Activated CD8-positive, alpha-beta memory T cell treated with anti-CD3 and anti-CD28 coated beads, Interleukin-2, amount 10 ng/mL, durations not matched to agents 7 days and 5 days (primary cell): Measurements from ENCODE around the gene RGS9. TPM values are rescaled to one million over a fixed set of nuclear protein-coding genes. Genes with fewer than 3 reads are reported as not detected.
A peak's percentile ranks its signal among the peaks of the same experiment; 100 is the strongest.
"Not testable (repeated sequence)": the region's sequence is repeated elsewhere in the genome, so short reads cannot be mapped to it uniquely, and the experiment has no call there.

Experiments used
- ATAC-seq: fragments of 150-1000 bp; cut with Tn5 transposase; one replicate; pipeline ENCODE4 v1.10.0; 2021; ENCODE audit warnings: moderate library complexity
- CTCF ChIA-PET: fragments of 350-600 bp; sonication (Branson Sonifier 250); formaldehyde crosslinking; loops from one replicate; lab custom pipeline; 2021; ENCODE audit warnings: antibody characterized with exemption; lab: Charles Lee
- DNase-seq: peaks from one replicate; pipeline ENCODE4 v3.0.0-alpha.2; 2020
- H3K27ac Mint-ChIP-seq: one replicate; pipeline ENCODE4 v1.8.0; 2021; ENCODE audit warnings: mild to moderate bottlenecking, mixed read lengths
- H3K27me3 Mint-ChIP-seq: one replicate; pipeline ENCODE4 v1.8.0; 2021; ENCODE audit warnings: mixed read lengths
- H3K36me3 Mint-ChIP-seq: one replicate; pipeline ENCODE4 v1.8.0; 2021; ENCODE audit warnings: mild to moderate bottlenecking, mixed read lengths
- H3K4me1 Mint-ChIP-seq: one replicate; pipeline ENCODE4 v1.8.0; 2021; ENCODE audit warnings: mixed read lengths
- H3K4me3 Mint-ChIP-seq: one replicate; pipeline ENCODE4 v1.8.0; 2021; ENCODE audit warnings: mild to moderate bottlenecking, moderate library complexity, mixed read lengths
- H3K9me3 Mint-ChIP-seq: one replicate; pipeline ENCODE4 v1.8.0; 2022; ENCODE audit warnings: low read depth, mixed read lengths
- total RNA-seq, 2 experiments: library from RNA; stranded (reverse); gene quantifications; one replicate each; pipeline ENCODE4 v1.2.3, GENCODE V29; 2021

RGS9 gene
- total RNA-seq, 2 experiments from 2014 or later: 4.7 to 16.0 TPM

DNA sequence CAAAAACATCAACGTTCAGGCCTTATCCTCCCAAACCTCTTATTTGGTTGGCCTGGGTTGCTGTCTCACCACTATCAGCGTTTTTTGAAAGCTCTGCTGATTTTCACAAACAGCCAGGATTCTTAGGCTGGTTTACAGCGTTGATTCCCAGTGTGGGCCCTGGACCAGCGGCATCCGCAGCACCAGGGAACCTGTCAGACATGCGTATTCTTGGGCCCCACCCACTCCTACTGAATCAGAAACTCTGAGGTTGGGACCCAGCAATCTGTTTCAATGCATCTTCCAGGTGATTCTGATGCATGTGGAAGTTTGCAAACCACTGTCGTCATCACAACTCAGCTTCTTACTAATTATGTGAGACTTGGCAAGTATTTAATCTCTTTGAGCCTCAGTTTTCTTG, 58.5 kb downstream of the RGS9 start:
- peaks cover 26% of the 10 kb centered on the region for H3K4me1 Mint-ChIP-seq
- CTCF ChIA-PET: interaction anchor here (0.8 to 1.7 kb wide), 5 partner anchors 9 to 236 kb away, joined by 3 to 4 read pairs (median 3); partner anchors contain the start of gene RGS9

DNA sequence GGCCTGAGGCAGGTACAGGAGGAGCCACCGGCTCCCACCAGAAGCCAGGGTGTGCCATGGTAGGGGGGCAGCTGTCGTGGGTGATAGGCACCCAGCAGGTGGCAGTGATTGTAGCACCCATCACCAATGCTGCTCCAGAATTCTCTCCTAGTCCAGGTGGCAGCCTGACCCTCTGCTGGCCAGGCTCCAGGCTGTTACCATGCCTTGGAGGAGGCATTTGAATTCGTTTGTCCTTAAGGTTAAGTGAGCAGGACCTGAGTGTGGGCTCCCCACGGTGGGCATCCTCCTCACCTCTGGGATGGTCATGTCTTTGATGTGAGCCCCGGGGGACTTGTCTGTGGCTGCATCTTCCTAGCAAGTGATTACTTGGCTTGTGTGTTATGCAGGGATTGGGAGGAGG, 59.4 kb downstream of the RGS9 start:
- ATAC-seq (no peak), DNase-seq (no peak)
- CTCF ChIA-PET: interaction anchor here (1.7 to 2.6 kb wide), 2 partner anchors 59 to 97 kb away, joined by 4 to 19 read pairs; partner anchors contain the start of gene RGS9
- H3K27me3 Mint-ChIP-seq: peaks cover 3% of the 10 kb centered on the region
- H3K4me3 Mint-ChIP-seq: no peak overlapping the region
- peaks cover 26% of the 10 kb centered on the region for H3K4me1 Mint-ChIP-seq
- H3K9me3 Mint-ChIP-seq: no peaks in the 10 kb centered on the region
- peaks cover 7% of the 10 kb centered on the region for H3K36me3 Mint-ChIP-seq
- H3K27ac Mint-ChIP-seq: no peak overlapping the region

More for the DNA sequence above, 58.5 kb downstream of the RGS9 start:
- H3K9me3 Mint-ChIP-seq: no peaks in the 10 kb centered on the region
- ATAC-seq (no peak), DNase-seq (no peak)
- H3K27me3 Mint-ChIP-seq: peaks cover 3% of the 10 kb centered on the region
- H3K27ac Mint-ChIP-seq: no peak overlapping the region
- H3K36me3 Mint-ChIP-seq: peaks cover 7% of the 10 kb centered on the region
- H3K4me3 Mint-ChIP-seq: no peak overlapping the region

DNA sequence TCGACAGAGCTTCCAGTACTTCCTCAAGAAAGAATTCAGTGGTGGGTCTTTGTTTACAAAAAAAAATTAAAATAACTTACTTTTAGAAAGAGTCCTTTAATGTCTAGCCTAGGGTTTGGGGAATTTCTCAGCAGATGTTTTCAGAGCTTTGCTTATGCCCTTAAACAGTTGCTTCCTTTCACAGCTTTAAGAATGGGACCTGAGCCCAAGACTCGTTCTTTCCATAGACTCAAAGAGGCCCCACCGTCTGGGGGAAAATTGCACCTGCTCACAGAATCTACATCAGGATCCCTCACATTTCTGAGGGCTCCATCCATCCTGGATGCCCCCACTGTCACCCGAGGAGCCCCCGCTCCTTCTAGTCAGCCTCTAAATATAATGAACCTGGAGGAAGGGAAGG, 60.0 kb downstream of the RGS9 start:
- ATAC-seq (no peak), DNase-seq (no peak)
- peaks cover 5% of the 10 kb centered on the region for H3K36me3 Mint-ChIP-seq
- H3K9me3 Mint-ChIP-seq: no peaks in the 10 kb centered on the region
- CTCF ChIA-PET: interaction anchor here (0.8 to 2.9 kb wide), 10 partner anchors 11 to 257 kb away, joined by 3 to 19 read pairs (median 6); partner anchors contain the start of gene RGS9
- H3K27me3 Mint-ChIP-seq: peaks cover 3% of the 10 kb centered on the region
- peaks cover 20% of the 10 kb centered on the region for H3K4me1 Mint-ChIP-seq
- no peak overlapping the region for H3K4me3 Mint-ChIP-seq
- peak overlapping the region; percentile 24 for H3K27ac Mint-ChIP-seq

DNA sequence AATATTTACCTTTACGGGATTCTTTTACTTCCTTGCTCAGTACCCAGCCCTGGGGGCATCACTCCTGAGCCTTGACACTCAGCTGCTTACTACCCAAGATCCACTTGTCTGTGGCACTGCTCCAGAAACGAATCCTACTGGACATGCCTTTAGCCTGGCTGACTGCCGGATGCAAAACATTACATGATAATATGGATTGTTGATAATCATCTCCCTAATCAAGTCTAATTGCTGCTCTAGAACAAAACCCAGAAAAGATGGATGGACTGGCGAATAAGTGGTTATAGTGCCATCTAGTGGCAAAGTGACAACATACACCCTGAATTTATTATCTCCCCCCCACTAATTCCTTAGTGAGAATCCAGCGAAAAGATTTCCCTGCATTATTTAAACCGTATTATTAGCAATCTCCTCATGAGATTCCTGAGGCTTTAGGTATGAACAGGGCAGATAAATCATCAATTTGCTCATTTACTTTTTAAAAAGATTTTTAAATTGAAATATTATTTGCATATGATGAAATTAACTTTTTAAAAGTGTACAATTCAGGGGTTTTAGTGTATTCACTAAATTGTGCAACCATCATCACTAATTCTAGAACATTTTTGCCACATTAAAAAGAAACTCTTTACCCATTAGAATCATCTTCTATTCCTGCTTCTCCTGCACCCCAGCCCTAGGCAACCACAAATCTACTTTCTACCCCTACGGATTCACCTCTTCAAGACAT, 61.6 kb downstream of the RGS9 start:
- Mint-ChIP-seq H3K27me3 (peaks cover 3% of the 10 kb centered on the region), H3K27ac (no peak overlapping the region), H3K4me3 (no peak overlapping the region), H3K9me3 (no peaks in the 10 kb centered on the region), H3K4me1 (peaks cover 12% of the 10 kb centered on the region), H3K36me3 (peaks cover 4% of the 10 kb centered on the region)
- ATAC-seq (peak; percentile 65), DNase-seq (no peak)
- CTCF ChIA-PET: interaction anchor here (0.7 to 2.9 kb wide), 23 partner anchors 10 to 239 kb away, joined by 3 to 19 read pairs (median 3); partner anchors contain the start of gene RGS9

DNA sequence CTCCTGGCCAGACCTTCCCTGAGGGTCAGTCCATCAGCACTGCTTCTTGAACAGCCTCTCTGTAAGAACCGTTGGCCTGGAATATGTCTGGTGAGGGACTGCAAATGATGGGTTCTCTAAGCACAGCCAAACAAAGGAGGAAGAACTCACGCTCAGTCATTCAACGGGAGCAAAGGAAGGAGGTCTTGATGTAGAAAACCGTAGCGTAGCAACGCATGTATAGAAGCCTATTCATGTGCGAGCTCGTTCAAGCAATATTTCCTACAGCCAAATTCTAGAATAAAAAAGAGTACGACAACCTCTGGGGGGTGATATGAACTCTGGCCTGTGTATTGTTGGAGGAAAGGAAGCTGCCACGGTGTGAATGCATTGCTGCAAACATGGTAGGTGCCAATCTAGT, 64.2 kb downstream of the RGS9 start:
- Mint-ChIP-seq H3K27me3 (peaks cover 3% of the 10 kb centered on the region), H3K4me1 (peaks cover 8% of the 10 kb centered on the region), H3K36me3 (no peaks in the 10 kb centered on the region), H3K9me3 (no peaks in the 10 kb centered on the region), H3K4me3 (no peak overlapping the region), H3K27ac (no peak overlapping the region)
- DNase-seq: no peak
- no peak for ATAC-seq
- CTCF ChIA-PET: interaction anchor here (1.4 to 1.5 kb wide), 2 partner anchors 59 to 64 kb away, joined by 3 to 4 read pairs; partner anchors contain the start of gene RGS9

DNA sequence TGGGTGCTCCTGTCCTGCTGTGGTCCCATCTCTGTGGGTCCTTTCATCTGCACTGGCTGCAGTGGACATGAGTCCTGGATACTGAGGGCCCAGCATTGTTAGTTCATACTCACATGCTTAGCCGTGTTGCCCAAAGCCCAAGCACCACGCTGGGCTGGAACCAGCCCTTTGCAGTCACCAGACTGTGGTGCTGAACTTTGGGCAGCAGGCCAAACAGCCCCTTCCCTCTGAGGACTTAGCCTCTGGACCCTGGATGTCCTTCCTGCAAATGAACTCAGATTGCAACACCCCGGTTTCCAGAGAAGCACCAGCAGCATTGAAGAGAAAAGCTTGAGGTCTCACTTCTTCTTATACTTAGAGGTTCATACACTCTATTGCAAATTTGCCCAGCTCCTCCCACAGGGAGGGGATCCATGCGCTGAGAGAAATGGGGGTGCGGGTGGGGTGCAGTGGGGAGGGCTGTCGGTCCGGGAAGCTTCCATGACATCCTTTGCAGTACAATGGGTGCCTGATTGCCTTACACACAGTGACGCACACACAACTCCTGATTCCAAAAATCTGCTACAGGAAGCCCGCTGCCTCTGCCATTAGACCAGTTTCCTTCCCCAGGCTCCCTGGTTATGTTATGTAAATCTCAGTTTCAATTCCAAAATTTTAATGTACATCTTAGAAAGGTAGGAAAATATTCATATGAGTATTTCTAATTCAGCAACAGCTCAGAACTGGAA, 65.8 kb downstream of the RGS9 start:
- no peak overlapping the region for H3K4me3 Mint-ChIP-seq
- H3K36me3 Mint-ChIP-seq: no peaks in the 10 kb centered on the region
- peaks cover 6% of the 10 kb centered on the region for H3K4me1 Mint-ChIP-seq
- no peaks in the 10 kb centered on the region for H3K9me3 Mint-ChIP-seq
- DNase-seq: no peak
- no peak overlapping the region for H3K27ac Mint-ChIP-seq
- CTCF ChIA-PET: interaction anchor here (1.4 to 1.5 kb wide), 2 partner anchors 60 to 66 kb away, joined by 3 to 4 read pairs; partner anchors contain the start of gene RGS9
- H3K27me3 Mint-ChIP-seq: peaks cover 3% of the 10 kb centered on the region
- ATAC-seq: no peak

DNA sequence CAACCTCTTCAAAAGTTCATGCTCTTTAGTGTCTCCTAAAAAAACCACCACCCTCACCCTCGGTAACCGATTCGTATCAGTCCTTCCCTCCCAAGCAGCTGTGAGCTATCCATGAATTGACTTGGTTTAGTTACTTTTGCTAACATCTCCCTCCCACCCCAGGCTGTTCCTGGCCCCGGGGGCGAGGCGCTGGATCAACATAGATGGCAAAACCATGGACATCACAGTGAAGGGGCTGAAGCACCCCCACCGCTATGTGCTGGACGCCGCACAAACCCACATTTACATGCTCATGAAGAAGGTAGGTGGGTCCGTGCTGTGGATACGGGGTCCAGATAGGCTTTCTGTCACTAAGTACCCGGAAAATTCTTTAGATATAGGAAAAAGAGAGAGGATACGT, 66.8 kb downstream of the RGS9 start:
- Mint-ChIP-seq H3K4me1 (no peaks in the 10 kb centered on the region), H3K4me3 (no peak overlapping the region), H3K36me3 (no peaks in the 10 kb centered on the region), H3K27me3 (peaks cover 3% of the 10 kb centered on the region), H3K27ac (no peak overlapping the region), H3K9me3 (no peaks in the 10 kb centered on the region)
- ATAC-seq: no peak
- DNase-seq: no peak
- CTCF ChIA-PET: interaction anchor here (1.4 kb wide), 1 partner anchor 67 kb away, joined by 4 read pairs; the partner anchor contains the start of gene RGS9

DNA sequence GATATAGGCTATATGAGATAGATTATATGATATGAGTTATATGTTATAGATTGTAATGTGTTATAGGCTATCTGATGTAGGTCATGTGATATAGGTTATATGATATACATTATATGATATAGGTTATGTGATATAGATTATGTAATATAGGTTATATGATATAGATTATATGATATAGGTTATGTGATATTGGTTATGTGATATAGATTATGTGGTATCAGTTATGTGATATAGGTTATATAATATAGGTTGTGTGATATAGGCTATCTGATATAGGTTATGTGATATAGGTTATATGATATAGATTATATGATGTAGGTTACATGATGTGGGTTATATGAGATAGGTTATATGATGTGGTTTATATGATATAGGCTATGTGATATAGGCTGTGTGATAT, 68.5 kb downstream of the RGS9 start:
- Mint-ChIP-seq H3K27me3 (no peaks in the 10 kb centered on the region), H3K36me3 (no peaks in the 10 kb centered on the region), H3K4me3 (no peak overlapping the region), H3K27ac (no peak overlapping the region), H3K9me3 (no peaks in the 10 kb centered on the region), H3K4me1 (no peaks in the 10 kb centered on the region)
- ATAC-seq (no peak), DNase-seq (no peak)
- CTCF ChIA-PET: no interaction called here

DNA sequence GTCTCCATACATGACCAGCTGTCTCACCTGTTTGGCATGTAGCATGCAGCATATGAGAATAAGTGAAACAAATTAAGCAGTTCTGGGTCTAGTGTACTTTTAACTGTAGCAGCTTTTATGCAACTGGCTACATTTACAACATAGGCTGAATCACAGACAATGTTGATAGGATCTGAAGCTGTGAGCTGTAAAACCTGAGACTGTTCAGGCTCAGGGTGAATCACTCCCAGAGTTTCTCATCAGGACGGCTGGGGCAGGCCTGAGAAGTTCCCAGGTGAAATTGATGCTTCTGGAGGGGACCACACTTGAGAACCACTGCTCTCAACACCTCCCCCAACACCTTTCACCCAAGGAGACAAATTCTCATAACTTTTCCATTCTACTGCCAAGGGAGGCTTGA, 70.3 kb downstream of the RGS9 start:
- CTCF ChIA-PET, H3K27ac Mint-ChIP-seq, H3K9me3 Mint-ChIP-seq, H3K36me3 Mint-ChIP-seq, DNase-seq, ATAC-seq, H3K27me3 Mint-ChIP-seq, H3K4me3 Mint-ChIP-seq, H3K4me1 Mint-ChIP-seq: not testable (repeated sequence)

DNA sequence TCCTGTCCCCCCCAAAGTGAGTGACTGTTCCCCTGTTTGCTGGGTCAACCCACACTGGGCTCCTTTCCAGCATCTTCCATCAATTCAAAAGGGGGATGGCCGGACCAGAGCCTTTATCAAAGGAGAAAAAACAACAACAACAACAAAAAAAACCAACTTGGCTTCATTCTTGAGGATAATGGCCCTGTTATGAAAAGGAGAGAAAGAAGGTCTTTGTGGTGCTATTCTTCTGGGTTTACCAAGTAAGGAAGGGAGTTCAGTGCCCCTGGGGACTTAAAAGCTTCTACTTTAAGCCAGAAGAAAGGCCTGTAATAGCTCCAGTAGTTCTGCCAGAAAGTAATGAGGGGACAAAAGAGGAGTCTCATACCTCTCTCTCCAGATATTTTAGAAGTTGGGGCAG, 71.5 kb downstream of the RGS9 start:
- Mint-ChIP-seq H3K4me1 (peaks cover 7% of the 10 kb centered on the region), H3K27me3 (peaks cover 8% of the 10 kb centered on the region), H3K4me3 (no peak overlapping the region), H3K36me3 (no peaks in the 10 kb centered on the region), H3K9me3 (no peaks in the 10 kb centered on the region), H3K27ac (no peak overlapping the region)
- no peak for DNase-seq
- CTCF ChIA-PET: interaction anchor here (1.6 kb wide), 1 partner anchor 10 kb away, joined by 5 read pairs; no protein-coding TSS in a partner anchor
- no peak for ATAC-seq

DNA sequence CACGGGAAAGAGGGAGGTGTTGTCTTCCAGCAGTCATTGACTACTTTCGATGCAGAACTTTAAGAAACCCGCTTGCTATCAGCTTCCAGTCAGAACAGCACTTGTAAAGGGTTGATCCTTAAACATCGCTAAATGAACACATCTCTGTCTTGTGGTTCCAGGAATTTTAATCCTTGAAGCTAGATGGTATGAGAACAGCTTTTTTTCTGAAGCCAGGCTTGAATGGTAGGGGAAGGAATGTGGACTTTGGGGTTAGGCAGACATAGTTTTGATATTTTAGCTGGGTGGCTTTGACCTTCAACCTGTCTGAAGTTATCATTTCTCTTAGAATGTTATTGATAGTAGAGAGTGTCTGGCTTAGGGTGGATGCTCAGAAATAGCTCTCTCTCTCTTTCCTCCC, 81.1 kb downstream of the RGS9 start:
- ATAC-seq (no peak), DNase-seq (no peak)
- Mint-ChIP-seq H3K4me1 (peaks cover 7% of the 10 kb centered on the region), H3K9me3 (no peaks in the 10 kb centered on the region), H3K36me3 (no peaks in the 10 kb centered on the region), H3K27ac (no peak overlapping the region), H3K4me3 (no peak overlapping the region), H3K27me3 (peaks cover 38% of the 10 kb centered on the region)
- CTCF ChIA-PET: interaction anchor here (0.8 to 2.6 kb wide), 2 partner anchors 11 to 947 kb away, joined by 4 to 13 read pairs; no protein-coding TSS in a partner anchor

DNA sequence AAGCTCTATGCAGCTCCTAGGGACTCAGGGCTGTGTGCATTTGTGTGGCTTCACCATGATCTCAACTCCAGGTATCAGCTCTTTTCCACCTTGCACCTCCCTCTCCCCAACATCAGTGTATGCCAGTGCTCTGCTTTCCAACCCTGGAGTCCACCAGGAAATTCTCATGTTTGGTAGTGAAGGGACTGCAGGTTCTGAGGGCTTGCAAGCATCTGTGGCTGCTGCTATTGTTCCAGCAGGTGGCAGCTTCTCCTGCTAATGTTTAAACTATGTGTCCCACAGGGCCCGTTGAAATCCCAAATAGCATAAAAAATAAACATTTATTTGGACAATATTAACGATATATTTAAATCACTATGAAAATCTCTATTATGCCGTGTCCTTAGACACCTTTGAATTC, 82.0 kb downstream of the RGS9 start:
- no peak for DNase-seq
- H3K9me3 Mint-ChIP-seq: no peaks in the 10 kb centered on the region

DNA sequence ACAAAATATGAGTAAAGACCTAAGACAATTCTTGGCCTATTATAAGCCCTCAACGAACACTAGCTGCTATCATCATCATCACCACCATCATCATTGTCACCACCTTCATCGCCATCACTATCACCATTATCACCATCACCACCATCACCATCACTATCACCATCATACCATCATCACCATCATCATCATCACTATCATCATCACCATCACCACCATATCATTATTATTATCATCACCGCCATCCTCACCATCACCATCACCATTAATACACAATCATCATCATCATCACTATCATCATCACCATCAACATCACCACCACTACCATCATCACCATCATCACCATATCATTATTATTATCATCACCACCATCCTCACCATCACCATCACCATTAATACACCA, 82.5 kb downstream of the RGS9 start:
- CTCF ChIA-PET: interaction anchor here (0.7 to 2.6 kb wide), 2 partner anchors 10 to 968 kb away, joined by 3 to 13 read pairs; no protein-coding TSS in a partner anchor
- no peaks in the 10 kb centered on the region for H3K36me3 Mint-ChIP-seq

More for the DNA sequence above, 82.0 kb downstream of the RGS9 start:
- no peak overlapping the region for H3K4me3 Mint-ChIP-seq
- no peaks in the 10 kb centered on the region for H3K36me3 Mint-ChIP-seq
- peaks cover 33% of the 10 kb centered on the region for H3K27me3 Mint-ChIP-seq
- no peak overlapping the region for H3K27ac Mint-ChIP-seq
- peaks cover 3% of the 10 kb centered on the region for H3K4me1 Mint-ChIP-seq
- no peak for ATAC-seq
- CTCF ChIA-PET: interaction anchor here (0.7 to 2.6 kb wide), 3 partner anchors 10 to 968 kb away, joined by 3 to 13 read pairs (median 4); no protein-coding TSS in a partner anchor

More for the DNA sequence above, 82.5 kb downstream of the RGS9 start:
- H3K4me1 Mint-ChIP-seq: peaks cover 3% of the 10 kb centered on the region
- H3K9me3 Mint-ChIP-seq: no peaks in the 10 kb centered on the region
- H3K27ac Mint-ChIP-seq: no peak overlapping the region
- ATAC-seq (no peak), DNase-seq (no peak)
- no peak overlapping the region for H3K4me3 Mint-ChIP-seq
- H3K27me3 Mint-ChIP-seq: peaks cover 30% of the 10 kb centered on the region
